H1 (cell line): Measurements from ENCODE around the gene DMBX1. TPM values are rescaled to one million over a fixed set of nuclear protein-coding genes. Genes with fewer than 3 reads are reported as not detected.
A peak's percentile ranks its signal among the peaks of the same experiment; 100 is the strongest.

Experiments
- BCL11A ChIP-seq, 2 experiments: IDR thresholded peaks; one replicate each; pipeline ENCODE4 v1.6.1; 2011; ENCODE audit warnings: low read depth in 2 of 2, low read length in 2 of 2, mild to moderate bottlenecking in 2 of 2
- BRCA1 ChIP-seq: IDR thresholded peaks from 2 replicates; pipeline ENCODE4 v1.6.1; 2012; ENCODE audit warnings: low read depth, low read length, improper control_type of control experiment
- CEBPB ChIP-seq: IDR thresholded peaks from 2 replicates; pipeline ENCODE4 v1.6.1; 2012; ENCODE audit warnings: low read depth, low read length
- EGR1 ChIP-seq: IDR thresholded peaks from 2 replicates; pipeline ENCODE4 v1.6.1; 2011; ENCODE audit warnings: low read depth, low read length, borderline replicate concordance
- KDM4A ChIP-seq: IDR thresholded peaks from one replicate; pipeline ENCODE4 v1.7.1; 2012; ENCODE audit warnings: low read depth, mild to moderate bottlenecking, moderate library complexity, low read length, inconsistent platforms; ENCODE audit not compliant: severe bottlenecking
- NRF1 ChIP-seq: IDR thresholded peaks from 2 replicates; pipeline ENCODE4 v1.6.1; 2011; ENCODE audit warnings: mild to moderate bottlenecking, low read depth, low read length, improper control_type of control experiment
- RBBP5 ChIP-seq: IDR thresholded peaks from 2 replicates; pipeline ENCODE4 v1.7.1; 2012; ENCODE audit warnings: low read depth, mild to moderate bottlenecking, inconsistent platforms, low read length, moderate library complexity, borderline replicate concordance
- RNF2 ChIP-seq: fragments of 200-900, 300-1000 bp; sonication (generic); IDR thresholded peaks from 2 replicates; pipeline ENCODE4 v1.7.1; 2016; ENCODE audit warnings: borderline replicate concordance, low read depth, mild to moderate bottlenecking, antibody characterized with exemption, low read length; ENCODE audit not compliant: poor library complexity, severe bottlenecking; ENCODE audit errors: missing control alignments
- SAP30 ChIP-seq: fragments of 300-600 bp; sonication (generic); IDR thresholded peaks from 2 replicates; pipeline ENCODE4 v1.7.1; 2012; ENCODE audit warnings: low read length, moderate library complexity, mild to moderate bottlenecking, inconsistent platforms; ENCODE audit not compliant: insufficient read depth, insufficient replicate concordance
- SIN3A ChIP-seq, 2 experiments: IDR thresholded peaks in 1 of 2; conservative IDR thresholded peaks in 1 of 2; 2 replicates each; pipeline ENCODE4 v1.6.1; 2011 to 2012; ENCODE audit warnings: low read length in 2 of 2, improper control_type of control experiment in 1 of 2, low read depth in 1 of 2, mild to moderate bottlenecking in 1 of 2
- SP1 ChIP-seq: IDR thresholded peaks from 2 replicates; pipeline ENCODE4 v1.6.1; 2011; ENCODE audit warnings: low read depth, low read length
- SP2 ChIP-seq: IDR thresholded peaks from 2 replicates; pipeline ENCODE4 v1.6.1; 2012; ENCODE audit warnings: mild to moderate bottlenecking, low read length, inconsistent platforms
- SRF ChIP-seq: IDR thresholded peaks from 2 replicates; pipeline ENCODE4 v1.6.1; 2011; ENCODE audit warnings: mild to moderate bottlenecking, low read depth, low read length, moderate library complexity
- TAF7 ChIP-seq: optimal IDR thresholded peaks from 2 replicates; pipeline ENCODE3; 2011; ENCODE audit warnings: low read depth, mild to moderate bottlenecking, inconsistent platforms, low read length, moderate library complexity, borderline replicate concordance
- TCF12 ChIP-seq: IDR thresholded peaks from 2 replicates; pipeline ENCODE4 v1.6.1; 2011; ENCODE audit warnings: low read depth, mild to moderate bottlenecking, low read length
- TEAD4 ChIP-seq: IDR thresholded peaks from 2 replicates; pipeline ENCODE4 v1.6.1; 2012; ENCODE audit warnings: low read depth, low read length, inconsistent platforms, mixed read lengths
- polyA plus RNA-seq, 7 experiments: library from polyadenylated mRNA; depleted of rRNA in 3 of 7; stranded (reverse) in 5 of 7; unstranded in 2 of 7; fragments of >200 nt in 5 of 7; fragments of 200-250 nt in 2 of 7; gene quantifications; 1 replicate in 5 of 7; 2 replicates in 1 of 7; 4 replicates in 1 of 7; pipeline versions ENCODE4 v1.2.1 to v1.2.3, GENCODE V29; 2011 to 2013; ENCODE audit warnings: missing spikeins in 2 of 7, mixed read lengths in 2 of 7
- total RNA-seq: library from RNA; stranded (reverse); fragmentation: NEBNext Ultra II Directional; extraction: Animal tissue kit (Norgen Biotek cat#: 25700); gene quantifications from 2 replicates; pipeline ENCODE4 v1.2.1, GENCODE V29; 2021
- TF ChIP-seq, protein P1 (sequence below): IDR thresholded peaks from 2 replicates; pipeline ENCODE4 v1.6.1; 2012; ENCODE audit warnings: inconsistent platforms
- TF ChIP-seq, protein P2 (sequence below): IDR thresholded peaks from 2 replicates; pipeline ENCODE4 v1.6.1; 2012; ENCODE audit warnings: low read length, inconsistent platforms
- TF ChIP-seq, protein P3 (sequence below), 3 experiments: IDR thresholded peaks; 1 replicate in 2 of 3; 2 replicates in 1 of 3; pipeline versions ENCODE4 v1.5.1 to v1.6.1; 2011; ENCODE audit warnings: low read length in 3 of 3, mild to moderate bottlenecking in 3 of 3, inconsistent platforms in 2 of 3, low read depth in 1 of 3, moderate library complexity in 1 of 3; ENCODE audit not compliant: insufficient read depth in 1 of 3; ENCODE audit errors: control extremely low read depth in 1 of 3

Gene DMBX1
- total and polyA plus RNA-seq, 2 of the 8 experiments (the other 6 are each of a cell fraction or from before 2014, with no cell fraction given): 0.23 to 0.30 TPM

DNA sequence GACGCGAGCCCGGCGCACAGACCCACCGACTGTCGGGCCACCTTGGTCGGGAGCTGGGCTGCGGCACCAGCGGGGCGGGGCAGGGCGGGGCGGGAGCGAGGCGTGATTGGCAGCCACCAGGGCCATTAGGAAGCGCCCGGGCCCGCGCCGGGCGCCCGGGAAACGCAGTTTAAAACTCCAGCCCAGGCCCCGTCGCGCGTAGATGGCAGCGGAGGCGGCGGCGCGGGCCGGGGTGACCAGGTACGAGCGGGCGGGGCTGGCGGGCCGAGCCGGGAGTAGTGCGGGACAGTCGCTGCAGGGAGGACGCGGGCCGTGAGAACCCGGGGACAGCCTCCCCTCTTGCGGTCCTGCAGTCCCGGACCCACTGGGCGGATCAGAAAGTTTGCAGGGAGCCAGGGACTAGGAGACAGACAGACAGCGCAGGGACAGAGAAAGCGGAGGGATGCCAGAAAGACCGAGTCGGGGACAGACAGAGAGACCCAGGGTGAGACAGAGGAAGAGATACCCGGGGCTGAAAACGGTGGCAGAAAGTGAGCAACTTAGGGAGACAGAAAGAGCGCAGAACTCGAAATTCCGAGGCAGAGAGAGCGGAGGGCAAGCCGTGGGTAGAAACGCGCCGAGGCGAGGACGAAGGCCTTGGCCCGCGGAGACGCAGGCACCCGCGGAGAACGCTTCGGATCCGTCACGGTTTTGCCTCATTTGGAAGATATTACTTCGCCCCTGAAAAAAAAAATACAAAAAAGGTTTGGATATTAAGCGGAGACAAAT is at the start of gene DMBX1 (continued):
- TF ChIP-seq RNF2 (no peak), BRCA1 (no peak), TCF12 (no peak), CEBPB (no peak), SP2 (peak; percentile 39; the same call in 1 of the 2 replicates), EGR1 (no peak), KDM4A (peak; percentile 52), SP1 (peak; percentile 75; the same call in 1 of the 2 replicates), TAF7 (no peak), BCL11A (IDR thresholded peaks at IDR 0.05; ENCODE audit: low read depth in 2 of 2, low read length in 2 of 2) (no peak), SRF (no peak), TEAD4 (no peak), RBBP5 (0 out of 2 replicates have a peak, but pooled peaks have one; percentile 14), SIN3A (conservative IDR thresholded peaks at IDR 0.05 in 1 of 2, IDR thresholded peaks at IDR 0.05 in 1 of 2; ENCODE audit: low read depth in 1 of 2, low read length in 2 of 2) (no peak), SAP30 (no peak), NRF1 (no peak)
- TF ChIP-seq, protein P1, sequence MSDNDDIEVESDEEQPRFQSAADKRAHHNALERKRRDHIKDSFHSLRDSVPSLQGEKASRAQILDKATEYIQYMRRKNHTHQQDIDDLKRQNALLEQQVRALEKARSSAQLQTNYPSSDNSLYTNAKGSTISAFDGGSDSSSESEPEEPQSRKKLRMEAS: no peak
- TF ChIP-seq, protein P2, sequence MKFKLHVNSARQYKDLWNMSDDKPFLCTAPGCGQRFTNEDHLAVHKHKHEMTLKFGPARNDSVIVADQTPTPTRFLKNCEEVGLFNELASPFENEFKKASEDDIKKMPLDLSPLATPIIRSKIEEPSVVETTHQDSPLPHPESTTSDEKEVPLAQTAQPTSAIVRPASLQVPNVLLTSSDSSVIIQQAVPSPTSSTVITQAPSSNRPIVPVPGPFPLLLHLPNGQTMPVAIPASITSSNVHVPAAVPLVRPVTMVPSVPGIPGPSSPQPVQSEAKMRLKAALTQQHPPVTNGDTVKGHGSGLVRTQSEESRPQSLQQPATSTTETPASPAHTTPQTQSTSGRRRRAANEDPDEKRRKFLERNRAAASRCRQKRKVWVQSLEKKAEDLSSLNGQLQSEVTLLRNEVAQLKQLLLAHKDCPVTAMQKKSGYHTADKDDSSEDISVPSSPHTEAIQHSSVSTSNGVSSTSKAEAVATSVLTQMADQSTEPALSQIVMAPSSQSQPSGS: no peak
- TF ChIP-seq, protein P3, sequence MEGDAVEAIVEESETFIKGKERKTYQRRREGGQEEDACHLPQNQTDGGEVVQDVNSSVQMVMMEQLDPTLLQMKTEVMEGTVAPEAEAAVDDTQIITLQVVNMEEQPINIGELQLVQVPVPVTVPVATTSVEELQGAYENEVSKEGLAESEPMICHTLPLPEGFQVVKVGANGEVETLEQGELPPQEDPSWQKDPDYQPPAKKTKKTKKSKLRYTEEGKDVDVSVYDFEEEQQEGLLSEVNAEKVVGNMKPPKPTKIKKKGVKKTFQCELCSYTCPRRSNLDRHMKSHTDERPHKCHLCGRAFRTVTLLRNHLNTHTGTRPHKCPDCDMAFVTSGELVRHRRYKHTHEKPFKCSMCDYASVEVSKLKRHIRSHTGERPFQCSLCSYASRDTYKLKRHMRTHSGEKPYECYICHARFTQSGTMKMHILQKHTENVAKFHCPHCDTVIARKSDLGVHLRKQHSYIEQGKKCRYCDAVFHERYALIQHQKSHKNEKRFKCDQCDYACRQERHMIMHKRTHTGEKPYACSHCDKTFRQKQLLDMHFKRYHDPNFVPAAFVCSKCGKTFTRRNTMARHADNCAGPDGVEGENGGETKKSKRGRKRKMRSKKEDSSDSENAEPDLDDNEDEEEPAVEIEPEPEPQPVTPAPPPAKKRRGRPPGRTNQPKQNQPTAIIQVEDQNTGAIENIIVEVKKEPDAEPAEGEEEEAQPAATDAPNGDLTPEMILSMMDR (IDR thresholded peaks at IDR 0.05; ENCODE audit: control extremely low read depth in 1 of 3, insufficient read depth in 1 of 3, low read depth in 1 of 3, low read length in 3 of 3): no peak
